Endothelial cell of umbilical vein (primary cell): ENCODE data around the gene MREG. TPM values are rescaled to one million over a fixed set of nuclear protein-coding genes. Genes with fewer than 3 reads are reported as not detected.

ENCODE experiments used
- BruUV-seq: library from RNA; stranded (reverse); fragments of 400-500 nt; replicated peaks from 2 replicates; lab custom pipeline; 2021; lab: Mats Ljungman, UMichigan
- CTCF ChIA-PET: fragments of 300-600, 350-600 bp; sonication (Branson Sonifier 250); formaldehyde crosslinking; loops from one replicate; lab custom pipeline; 2021; ENCODE audit warnings: antibody characterized with exemption, inconsistent platforms; lab: Charles Lee
- POLR2A ChIA-PET: fragments of 300-600, 350-600 bp; sonication (Branson Sonifier 250); formaldehyde crosslinking; loops from one replicate; lab custom pipeline; 2021; ENCODE audit warnings: antibody characterized with exemption, inconsistent platforms; lab: Charles Lee
- DNase-seq: peaks from one replicate; pipeline ENCODE4 v3.0.0-alpha.2; 2011; ENCODE audit warnings: low read depth, low spot score
- FAIRE-seq: peaks from 2 replicates; lab custom pipeline; 2011; peaks lifted over from hg19 to GRCh38; lab: Jason Lieb, UNC
- H2AFZ ChIP-seq: 2 replicates; pipeline ENCODE4 v1.6.0; 2012; ENCODE audit warnings: low read depth, low read length, control low read depth, inconsistent platforms
- H3K27ac ChIP-seq: 2 replicates; pipeline ENCODE4 v1.5.1; 2011; ENCODE audit warnings: low read depth, mild to moderate bottlenecking, control low read depth, low read length, moderate library complexity; ENCODE audit not compliant: insufficient read depth
- H3K27me3 ChIP-seq, 2 experiments: 2 replicates each; pipeline versions ENCODE4 v1.6.0 to v1.6.1; 2011; ENCODE audit warnings: low read length in 2 of 2, mixed read lengths in 1 of 2; ENCODE audit not compliant: control insufficient read depth in 2 of 2, insufficient read depth in 2 of 2
- H3K36me3 ChIP-seq, 2 experiments: 2 replicates in 1 of 2; 3 replicates in 1 of 2; pipeline ENCODE4 v1.5.1; 2011; ENCODE audit warnings: low read length in 2 of 2, mild to moderate bottlenecking in 1 of 2, moderate library complexity in 1 of 2; ENCODE audit not compliant: control insufficient read depth in 2 of 2, insufficient read depth in 2 of 2; ENCODE audit errors: extremely low read depth in 1 of 2
- H3K4me1 ChIP-seq: 3 replicates; pipeline ENCODE4 v1.5.1; 2011; ENCODE audit warnings: mild to moderate bottlenecking, low read length; ENCODE audit not compliant: control insufficient read depth, insufficient read depth; ENCODE audit errors: extremely low read depth
- H3K4me2 ChIP-seq: 2 replicates; pipeline ENCODE4 v1.6.1; 2011; ENCODE audit warnings: low read length, control low read depth, mixed read lengths; ENCODE audit not compliant: insufficient read depth
- H3K4me3 ChIP-seq, 3 experiments: fragments of 200-600 bp in 1 of 3; sonication (generic), shearing (Covaris generic) in 1 of 3; replicated peaks in 1 of 3; 2 replicates each; pipeline ENCODE4 v1.5.1; 2011 to 2016; ENCODE audit warnings: control low read depth in 3 of 3, low read length in 3 of 3, mild to moderate bottlenecking in 2 of 3, inconsistent platforms in 1 of 3, low read depth in 1 of 3, moderate library complexity in 1 of 3; ENCODE audit not compliant: insufficient read depth in 1 of 3
- H3K79me2 ChIP-seq: 2 replicates; pipeline ENCODE4 v1.6.0; 2012; ENCODE audit warnings: low read length, inconsistent platforms; ENCODE audit not compliant: control insufficient read depth, insufficient read depth
- H3K9ac ChIP-seq: replicated peaks from 2 replicates; pipeline ENCODE3; 2011; ENCODE audit warnings: low read length, control low read depth; ENCODE audit not compliant: insufficient read depth; ENCODE audit errors: extremely low read depth
- H3K9me1 ChIP-seq: replicated peaks from 3 replicates; pipeline ENCODE4 v1.6.0; 2011; ENCODE audit warnings: mild to moderate bottlenecking, low read length; ENCODE audit not compliant: control insufficient read depth, insufficient read depth; ENCODE audit errors: extremely low read depth
- H3K9me3 ChIP-seq: replicated peaks from 2 replicates; pipeline ENCODE4 v1.5.1; 2012; ENCODE audit warnings: low read length, inconsistent platforms; ENCODE audit not compliant: control insufficient read depth, insufficient read depth
- H4K20me1 ChIP-seq: replicated peaks from 2 replicates; pipeline ENCODE3; 2011; ENCODE audit warnings: mild to moderate bottlenecking, low read length; ENCODE audit not compliant: control insufficient read depth, insufficient read depth; ENCODE audit errors: extremely low read depth
- EZH2 ChIP-seq: IDR thresholded peaks from 2 replicates; pipeline ENCODE4 v1.6.1; 2012; ENCODE audit warnings: borderline replicate concordance, low read depth, mild to moderate bottlenecking, moderate library complexity, low read length, inconsistent platforms; ENCODE audit not compliant: severe bottlenecking
- GATA2 ChIP-seq: IDR thresholded peaks from 2 replicates; pipeline ENCODE4 v1.7.0; 2011; ENCODE audit warnings: low read depth, mild to moderate bottlenecking, moderate library complexity, mixed read lengths, low read length; ENCODE audit not compliant: insufficient read length, insufficient read depth
- MAX ChIP-seq: IDR thresholded peaks from 2 replicates; pipeline ENCODE4 v1.6.1; 2011; ENCODE audit not compliant: insufficient read depth, insufficient read length
- MYC ChIP-seq: IDR thresholded peaks from one replicate; pipeline ENCODE4 v1.6.1; 2011; ENCODE audit warnings: mild to moderate bottlenecking, low read depth, low read length
- POLR2A ChIP-seq: IDR thresholded peaks from 2 replicates; pipeline ENCODE4 v1.6.1; 2012; ENCODE audit warnings: low read depth, mild to moderate bottlenecking, control low read depth, low read length
- POLR2AphosphoS5 ChIP-seq: IDR thresholded peaks from 2 replicates; pipeline ENCODE4 v1.6.1; 2012; ENCODE audit warnings: low read depth, mild to moderate bottlenecking, control low read depth, low read length, moderate library complexity; ENCODE audit not compliant: insufficient read depth
- dilution Hi-C: fragments of 300-500 bp; cut with MboI; formaldehyde crosslinking; loops from one replicate; pipeline ENCODE4 v1.15.0; 2019; ENCODE audit warnings: low sequenced_read_pairs; ENCODE audit not compliant: extremely low pct_ligation_motif_present
- intact Hi-C: fragments of 100-400 bp; cut with micrococcal nuclease; formaldehyde crosslinking; loops from one replicate; pipeline ENCODE4 v1.10.0; 2022
- polyA plus RNA-seq, 4 experiments: library from polyadenylated mRNA; depleted of rRNA in 3 of 4; stranded (reverse) in 3 of 4; unstranded in 1 of 4; fragments of >200 nt; gene quantifications; 2 replicates each; pipeline versions ENCODE4 v1.2.1 to v1.2.3, GENCODE V29; 2011 to 2012; ENCODE audit warnings: missing spikeins in 1 of 4
- total RNA-seq: library from RNA; stranded (reverse); gene quantifications from 2 replicates; pipeline ENCODE4 v1.2.3, GENCODE V29; 2021

MREG gene
- total and polyA plus RNA-seq, 2 donors (not counting 3 experiments of a cell fraction or from before 2014, with no cell fraction given), result 0.41 to 3.9 TPM

- Histone ChIP-seq H3K79me2 (no peaks in the 10 kb centered on the region), H4K20me1 (no peaks in the 10 kb centered on the region), H3K9me1 (no peaks in the 10 kb centered on the region), H2AFZ (no peak overlapping the region), H3K4me1 (peaks cover 8% of the 10 kb centered on the region), H3K4me3 (no peak overlapping the region), H3K9ac (no peak overlapping the region), H3K27ac (no peak overlapping the region), H3K4me2 (no peak overlapping the region), H3K27me3 (peaks cover 0 to 2% of the 10 kb centered on the region in 2 experiments), H3K9me3 (no peaks in the 10 kb centered on the region), H3K36me3 (no peaks in the 10 kb centered on the region)
- no TSS peak for BruUV-seq
- dilution Hi-C loops (no loop called here), intact Hi-C loops (no loop called here)
- TF ChIP-seq MAX (no peak), POLR2A (no peak), GATA2 (no peak), EZH2 (no peak), POLR2AphosphoS5 (no peak), MYC (no peak)
- ChIA-PET CTCF (interaction anchor here (0.8 to 2.6 kb wide), 4 partner anchors 10 to 21 kb away, joined by 3 to 8 read pairs (median 3); no protein-coding TSS in a partner anchor), POLR2A (no interaction called here)
- no peak for FAIRE-seq
- no peak for DNase-seq
Measured at GRCh38 chr2:216002101-216002678, 11.2 kb downstream of the MREG start.
